EL (cell line): ENCODE measurements around the gene TM9SF1.
A peak's percentile ranks its signal among the peaks of the same experiment; 100 is the strongest.

Experiments
- DNase-seq: peaks from one replicate; pipeline ENCODE4 v3.0.0-alpha.2; 2016

The TM9SF1 gene

GRCh38 chr14:24196071-24197055, 1.1 kb upstream of the TM9SF1 start:
- no peak for DNase-seq

GRCh38 chr14:24194873-24195185, 412 bp downstream of the TM9SF1 start:
- no peak for DNase-seq

- no peak for DNase-seq
Observed at GRCh38 chr14:24194186-24194872, 912 bp downstream of the TM9SF1 start.

GRCh38 chr14:24192933-24193332, 2.3 kb downstream of the TM9SF1 start:
- DNase-seq: no peak

GRCh38 chr14:24190416-24190815, 4.8 kb downstream of the TM9SF1 start:
- no peak for DNase-seq

GRCh38 chr14:24189460-24189859, 5.8 kb downstream of the TM9SF1 start:
- no peak for DNase-seq

GRCh38 chr14:24189059-24189375, 6.2 kb downstream of the TM9SF1 start:
- DNase-seq: no peak

- peak; percentile 98 for DNase-seq
Observed at GRCh38 chr14:24188251-24189058, 6.8 kb downstream of the TM9SF1 start, which contains the start of gene IPO4. Gene IPO4 (minus strand): TSS chr14:24188816. CDS start chr14:24188787, 29 bp downstream.

- no peak for DNase-seq
Observed at GRCh38 chr14:24187539-24187915, 7.7 kb downstream of the TM9SF1 start.

- no peak for DNase-seq
Observed at GRCh38 chr14:24186831-24187538, 8.3 kb downstream of the TM9SF1 start.

GRCh38 chr14:24185741-24186140, 9.5 kb downstream of the TM9SF1 start:
- no peak for DNase-seq

- DNase-seq: no peak
Observed at GRCh38 chr14:24185026-24185425, 10.2 kb downstream of the TM9SF1 start.

- no peak for DNase-seq
Observed at GRCh38 chr14:24184104-24184970, 10.9 kb downstream of the TM9SF1 start.

- no peak for DNase-seq
Observed at GRCh38 chr14:24183014-24183481, 12.2 kb downstream of the TM9SF1 start.

GRCh38 chr14:24182110-24182882, 12.9 kb downstream of the TM9SF1 start:
- DNase-seq: no peak

- DNase-seq: no peak
Observed at GRCh38 chr14:24181371-24182077, 13.7 kb downstream of the TM9SF1 start.

GRCh38 chr14:24179961-24180796, 15.1 kb downstream of the TM9SF1 start:
- peak; percentile 67 for DNase-seq

GRCh38 chr14:24179294-24179960, 15.8 kb downstream of the TM9SF1 start:
- DNase-seq: no peak
